Esophagus squamous epithelium (tissue), 5 donors: ENCODE data around the gene YAE1. TPM values are rescaled to one million over a fixed set of nuclear protein-coding genes. Genes with fewer than 3 reads are reported as not detected.

Source experiments
- DNase-seq: peaks from one replicate; lab custom pipeline; 2025; lab: John Stamatoyannopoulos, UW
- H3K27ac ChIP-seq, 4 donors: fragments of 200-600 bp; sonication (generic); one replicate each; pipeline ENCODE4 v1.5.1; 2016 to 2019; ENCODE audit warnings: mild to moderate bottlenecking in 1 of 4
- H3K27me3 ChIP-seq, 4 donors: fragments of 200-600 bp; sonication (generic); 1 replicate in 3 of 4; 2 replicates in 1 of 4; pipeline versions ENCODE4 v1.5.1 to v1.6.0; 2017 to 2021; ENCODE audit warnings: antibody characterized with exemption in 1 of 4
- H3K36me3 ChIP-seq, 3 donors: fragments of 200-600 bp; sonication (generic); one replicate each; pipeline ENCODE4 v1.5.1; 2016 to 2019
- H3K4me1 ChIP-seq, 3 donors: fragments of 200-600 bp; sonication (generic); one replicate each; pipeline ENCODE4 v1.5.1; 2017 to 2019
- H3K4me3 ChIP-seq, 4 donors: fragments of 200-600 bp; sonication (generic); 1 replicate in 3 of 4; 2 replicates in 1 of 4; pipeline ENCODE4 v1.5.1; 2016 to 2019; ENCODE audit warnings: mild to moderate bottlenecking in 2 of 4, moderate library complexity in 1 of 4
- H3K9me3 ChIP-seq, 3 donors: fragments of 200-600 bp; sonication (generic); one replicate each; pipeline ENCODE4 v1.5.1; 2016 to 2019
- POLR2A ChIP-seq, 4 donors: fragments of 450-650 bp; IDR thresholded peaks; one replicate each; pipeline ENCODE4 v1.6.1; 2017; ENCODE audit warnings: antibody characterized with exemption in 4 of 4, mild to moderate bottlenecking in 4 of 4, moderate library complexity in 3 of 4
- WGBS, 2 donors: methylation state at CpG; one replicate each; pipeline ENCODE4 v1.1.5; 2018; 5-methylcytosine and 5-hydroxymethylcytosine counted together
- intact Hi-C: fragments of 100-400 bp; cut with DNase I; formaldehyde crosslinking; loops from one replicate; pipeline ENCODE4 v1.15.0; 2022
- total RNA-seq, 4 donors: library from RNA; depleted of rRNA; stranded (reverse); fragments of >200 nt; gene quantifications; one replicate each; pipeline ENCODE4 v1.1.0, GENCODE V29; 2016
- TF ChIP-seq, protein P1 (sequence below), 6 experiments: fragments of 450-650 bp in 4 of 6; fragments of 200-600 bp in 2 of 6; sonication (generic) in 2 of 6; IDR thresholded peaks; one replicate each; pipeline ENCODE4 v1.5.1; 2016 to 2019; ENCODE audit warnings: antibody characterized with exemption in 6 of 6, mild to moderate bottlenecking in 4 of 6, moderate library complexity in 4 of 6
- donor health status: DM: yes; HTN: yes; CAD: no.

YAE1 gene
- total RNA-seq, 4 donors from 2014 or later: 3.6 to 23.1 (median 14.6) TPM

DNA sequence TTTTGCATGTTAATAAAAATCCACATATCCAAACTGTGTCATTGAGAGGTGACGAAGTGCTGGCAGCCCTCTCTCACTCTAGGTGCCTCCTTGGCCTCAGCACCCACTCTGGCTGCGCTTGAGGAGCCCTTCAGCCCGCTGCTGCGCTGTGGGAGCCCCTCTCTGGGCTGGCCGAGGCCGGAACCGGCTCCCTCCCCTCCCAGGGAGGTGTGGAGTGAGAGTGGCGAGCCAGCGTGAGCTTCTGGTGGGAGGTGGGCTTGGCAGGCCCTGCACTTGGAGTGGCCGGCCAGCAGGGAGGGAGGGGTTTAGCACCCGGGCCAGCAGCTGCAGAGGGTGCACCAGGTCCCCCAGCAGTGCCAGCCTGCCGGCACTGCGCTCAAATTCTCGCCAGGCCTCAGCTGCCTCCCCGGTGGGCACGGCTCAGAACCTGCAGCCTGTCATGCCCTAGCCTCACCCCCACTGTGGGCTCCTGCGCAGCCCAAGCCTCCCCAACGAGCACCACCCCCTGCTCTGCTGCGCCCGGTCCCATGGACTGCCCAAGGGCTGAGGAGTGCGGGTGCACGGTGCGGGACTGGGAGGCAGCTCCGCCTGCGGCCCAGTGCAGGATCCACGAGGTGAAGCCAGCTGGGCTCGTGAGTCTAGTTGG lies 11.1 kb downstream of the YAE1 start:
- no peaks in the 10 kb centered on the region for H3K4me1 ChIP-seq
- no peak overlapping the region for H3K27ac ChIP-seq
- WGBS, 2 donors: 90 to 97% methylated on average over 2 to 9 of the region's 27 CpGs
- H3K4me3 ChIP-seq: no peak overlapping the region
- H3K36me3 ChIP-seq: peaks cover 0 to 36% (median 0%) of the 10 kb centered on the region in 3 donors
- no peak for DNase-seq
- H3K9me3 ChIP-seq: no peaks in the 10 kb centered on the region
- intact Hi-C loops: loop anchor here (5.0 kb wide), 1 partner anchor 165 kb away; no protein-coding TSS in a partner anchor
- H3K27me3 ChIP-seq: no peaks in the 10 kb centered on the region
- TF ChIP-seq, protein P1, sequence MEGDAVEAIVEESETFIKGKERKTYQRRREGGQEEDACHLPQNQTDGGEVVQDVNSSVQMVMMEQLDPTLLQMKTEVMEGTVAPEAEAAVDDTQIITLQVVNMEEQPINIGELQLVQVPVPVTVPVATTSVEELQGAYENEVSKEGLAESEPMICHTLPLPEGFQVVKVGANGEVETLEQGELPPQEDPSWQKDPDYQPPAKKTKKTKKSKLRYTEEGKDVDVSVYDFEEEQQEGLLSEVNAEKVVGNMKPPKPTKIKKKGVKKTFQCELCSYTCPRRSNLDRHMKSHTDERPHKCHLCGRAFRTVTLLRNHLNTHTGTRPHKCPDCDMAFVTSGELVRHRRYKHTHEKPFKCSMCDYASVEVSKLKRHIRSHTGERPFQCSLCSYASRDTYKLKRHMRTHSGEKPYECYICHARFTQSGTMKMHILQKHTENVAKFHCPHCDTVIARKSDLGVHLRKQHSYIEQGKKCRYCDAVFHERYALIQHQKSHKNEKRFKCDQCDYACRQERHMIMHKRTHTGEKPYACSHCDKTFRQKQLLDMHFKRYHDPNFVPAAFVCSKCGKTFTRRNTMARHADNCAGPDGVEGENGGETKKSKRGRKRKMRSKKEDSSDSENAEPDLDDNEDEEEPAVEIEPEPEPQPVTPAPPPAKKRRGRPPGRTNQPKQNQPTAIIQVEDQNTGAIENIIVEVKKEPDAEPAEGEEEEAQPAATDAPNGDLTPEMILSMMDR (IDR thresholded peaks at IDR 0.05): no peak
- TF ChIP-seq POLR2A (IDR thresholded peaks at IDR 0.05): no peak

DNA sequence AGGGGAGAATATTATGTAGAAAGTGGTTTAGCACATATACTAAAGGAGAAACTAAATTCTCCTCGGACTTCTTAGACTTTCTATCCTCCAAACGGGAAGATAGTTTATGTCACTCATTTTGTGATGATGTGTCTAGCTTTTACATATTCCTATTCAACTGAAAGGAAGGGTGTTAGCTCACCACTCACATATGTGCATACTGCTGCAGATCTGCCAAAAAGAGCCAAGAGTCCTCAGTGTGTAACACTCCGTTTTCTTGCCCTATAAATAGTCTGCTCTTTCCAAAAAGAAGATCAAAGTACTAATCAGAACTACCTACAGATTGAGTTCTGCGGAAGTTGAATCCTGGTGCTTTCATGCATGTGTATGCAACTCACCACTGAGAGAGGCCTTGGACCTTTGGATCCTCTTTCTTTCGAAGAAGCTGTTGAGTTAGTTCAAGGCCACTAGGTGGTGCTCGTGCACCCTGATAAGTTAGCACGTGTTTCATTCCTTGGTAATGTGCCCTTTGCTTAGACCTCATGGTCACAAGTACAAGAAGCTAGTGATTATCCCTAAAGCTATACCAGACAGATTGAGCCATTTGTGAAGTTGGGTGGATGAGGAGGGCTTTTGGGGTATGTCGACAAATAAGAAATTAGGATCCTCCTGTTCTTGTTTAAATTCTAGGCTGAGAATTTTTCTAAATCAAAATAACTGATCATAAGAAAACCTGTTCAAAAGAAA lies 14.1 kb downstream of the YAE1 start:
- Histone ChIP-seq H3K4me1 (no peaks in the 10 kb centered on the region), H3K27me3 (no peaks in the 10 kb centered on the region), H3K36me3 (peaks cover 0 to 15% (median 0%) of the 10 kb centered on the region in 3 donors), H3K4me3 (no peak overlapping the region), H3K27ac (no peak overlapping the region), H3K9me3 (no peaks in the 10 kb centered on the region)
- no peak for TF ChIP-seq POLR2A (IDR thresholded peaks at IDR 0.05)
- TF ChIP-seq, protein P1 (IDR thresholded peaks at IDR 0.05): peak in 5 of 6 experiments; percentile 78 to 90 (median 87)
- intact Hi-C loops: no loop called here
- WGBS, 2 donors: 17 to 24% methylated on average over 8 of the region's 8 CpGs
- no peak for DNase-seq

DNA sequence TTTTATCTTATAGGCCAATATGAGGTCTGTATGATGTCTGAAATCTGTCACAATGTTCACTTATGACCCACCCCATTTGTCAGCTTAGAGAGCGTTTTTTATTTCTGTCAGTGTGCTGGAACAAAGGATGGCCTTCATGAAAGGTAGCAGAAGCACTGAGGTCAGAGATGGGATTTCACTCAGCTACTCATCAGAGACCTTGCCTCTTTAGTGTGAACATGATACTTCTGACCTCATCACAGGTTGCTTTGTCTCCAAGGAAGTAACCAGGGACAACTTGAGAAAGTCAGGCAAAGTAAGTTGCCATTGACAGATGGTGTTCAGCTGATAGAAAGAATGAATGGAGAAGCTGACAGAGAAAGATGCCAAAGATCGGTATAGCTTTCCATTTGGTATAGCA lies 16.3 kb downstream of the YAE1 start:
- Histone ChIP-seq H3K4me1 (no peaks in the 10 kb centered on the region), H3K9me3 (no peaks in the 10 kb centered on the region), H3K27ac (no peak overlapping the region), H3K36me3 (peaks cover 0 to 10% (median 0%) of the 10 kb centered on the region in 3 donors), H3K4me3 (no peak overlapping the region), H3K27me3 (no peaks in the 10 kb centered on the region)
- no peak for DNase-seq
- WGBS, 2 donors: 100% methylated on average over 2 of the region's 2 CpGs
- intact Hi-C loops: no loop called here
- TF ChIP-seq, protein P1 (IDR thresholded peaks at IDR 0.05): no peak
- no peak for TF ChIP-seq POLR2A (IDR thresholded peaks at IDR 0.05)

DNA sequence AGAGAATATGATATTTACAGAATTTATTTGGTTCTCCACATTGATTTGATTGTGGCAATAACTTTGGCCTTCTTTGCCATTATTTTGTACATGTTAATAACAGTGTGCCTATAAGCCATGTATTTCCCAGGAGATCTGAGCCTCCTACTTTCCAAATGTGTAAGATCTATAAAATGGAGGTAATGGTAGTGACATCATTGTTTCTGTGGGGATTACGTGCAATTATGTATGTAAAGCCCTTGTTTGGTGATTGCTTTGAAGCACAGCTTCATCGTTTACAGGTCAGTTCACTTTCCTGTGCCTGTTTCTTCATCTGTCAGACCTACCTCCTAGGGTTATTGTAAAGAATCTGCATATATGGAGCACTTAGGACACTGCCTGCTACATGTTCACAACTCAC lies 17.3 kb downstream of the YAE1 start:
- Histone ChIP-seq H3K27ac (no peak overlapping the region), H3K36me3 (peaks cover 0 to 5% (median 0%) of the 10 kb centered on the region in 3 donors), H3K4me1 (no peaks in the 10 kb centered on the region), H3K4me3 (no peak overlapping the region), H3K27me3 (no peaks in the 10 kb centered on the region), H3K9me3 (no peaks in the 10 kb centered on the region)
- no peak for DNase-seq
- 52 to 53% methylated on average over 2 of the region's 2 CpGs for WGBS, 2 donors
- TF ChIP-seq, protein P1 (IDR thresholded peaks at IDR 0.05): no peak
- TF ChIP-seq POLR2A (IDR thresholded peaks at IDR 0.05): no peak
- intact Hi-C loops: no loop called here

DNA sequence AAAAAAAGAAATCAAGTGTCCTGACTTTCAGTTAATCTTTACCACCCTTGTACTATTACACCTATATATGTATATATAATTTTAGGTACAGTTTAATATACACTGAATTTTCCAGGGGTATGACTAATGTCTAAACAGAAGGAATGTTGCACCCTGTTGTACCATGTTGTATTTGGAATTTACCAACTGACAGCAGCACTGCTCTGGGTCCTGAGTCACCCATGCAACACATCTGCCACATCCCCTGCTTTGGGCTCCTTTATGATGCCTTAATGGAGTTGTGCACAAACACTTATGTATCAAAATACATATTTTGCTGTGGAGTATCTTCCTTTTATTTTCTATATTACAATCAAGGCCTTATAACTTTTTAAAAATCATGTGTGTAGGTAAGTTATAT lies 21.2 kb downstream of the YAE1 start:
- peaks cover 0 to 13% (median 6%) of the 10 kb centered on the region in 3 donors for H3K4me1 ChIP-seq
- H3K36me3 ChIP-seq: no peaks in the 10 kb centered on the region
- no peaks in the 10 kb centered on the region for H3K27me3 ChIP-seq
- H3K4me3 ChIP-seq: no peak overlapping the region
- no peaks in the 10 kb centered on the region for H3K9me3 ChIP-seq
- TF ChIP-seq, protein P1 (IDR thresholded peaks at IDR 0.05): no peak
- no peak overlapping the region for H3K27ac ChIP-seq
- DNase-seq: no peak
- intact Hi-C loops: no loop called here
